HCT116 (cell line): ENCODE results near the gene TAF9B. TPM values are rescaled to one million over a fixed set of nuclear protein-coding genes. Genes with fewer than 3 reads are reported as not detected.

Experiments
- ATAC-seq: fragments of 200-7000 bp; cut with Tn5 transposase; 2 replicates; pipeline ENCODE4 v1.9.1; 2020; ENCODE audit warnings: mild to moderate bottlenecking, moderate library complexity
- BruUV-seq: library from RNA; stranded (reverse); fragments of 400-500 nt; replicated peaks from 2 replicates; lab custom pipeline; 2021; lab: Mats Ljungman, UMichigan
- CTCF ChIA-PET: fragments of 300-600 bp; sonication (Branson Sonifier 250); formaldehyde crosslinking; loops from one replicate; lab custom pipeline; 2021; ENCODE audit warnings: antibody characterized with exemption; lab: Charles Lee
- POLR2A ChIA-PET: fragments of 300-600, 350-600 bp; sonication (Branson Sonifier 250); formaldehyde crosslinking; loops from one replicate; lab custom pipeline; 2021; ENCODE audit warnings: antibody characterized with exemption; lab: Charles Lee
- RAD21 ChIA-PET, 2 experiments: fragments of 300-600 bp; sonication (Branson Sonifier 250); formaldehyde crosslinking; loops; one replicate each; lab custom pipeline; 2023; ENCODE audit warnings: low total read pairs in 2 of 2; ENCODE audit not compliant: uncharacterized antibody in 2 of 2, unreplicated experiment in 2 of 2, low non-redundant PET in 1 of 2; lab: Charles Lee
- DNase-seq: peaks from one replicate; pipeline ENCODE4 v3.0.0-alpha.2; 2010; ENCODE audit warnings: low read depth, low spot score
- H2AFZ ChIP-seq: fragments of 200-600 bp; shearing (Covaris generic), sonication (generic); 2 replicates; pipeline ENCODE4 v1.6.1; 2017; ENCODE audit warnings: low read depth, mixed run types, mixed read lengths, antibody characterized with exemption, low read length; ENCODE audit not compliant: poor library complexity, severe bottlenecking
- H3K27ac ChIP-seq: 2 replicates; pipeline ENCODE4 v1.5.1; 2012; ENCODE audit warnings: low read depth, low read length
- H3K27me3 ChIP-seq: fragments of 200-600 bp; sonication (generic); 2 replicates; pipeline ENCODE4 v1.6.1; 2016; ENCODE audit warnings: mixed run types, low read length, mixed read lengths; ENCODE audit not compliant: insufficient read depth
- H3K36me3 ChIP-seq, 2 experiments: fragments of 200-500 bp in 1 of 2; fragments of 200-600 bp in 1 of 2; sonication (Bioruptor generic) in 1 of 2; sonication (generic) in 1 of 2; 2 replicates each; pipeline versions ENCODE4 v1.5.1 to v1.6.1; 2014 to 2016; ENCODE audit warnings: low read length in 2 of 2, inconsistent platforms in 1 of 2, mixed read lengths in 1 of 2, mixed run types in 1 of 2; ENCODE audit not compliant: insufficient read depth in 2 of 2, control insufficient read depth in 1 of 2
- H3K4me1 ChIP-seq, 2 experiments: fragments of 200-600 bp in 1 of 2; sonication (generic) in 1 of 2; 2 replicates each; pipeline versions ENCODE4 v1.5.1 to v1.6.1; 2012 to 2017; ENCODE audit warnings: low read length in 2 of 2, inconsistent platforms in 1 of 2, mild to moderate bottlenecking in 1 of 2, mixed read lengths in 1 of 2, mixed run types in 1 of 2, moderate library complexity in 1 of 2; ENCODE audit not compliant: insufficient read depth in 2 of 2, control insufficient read depth in 1 of 2
- H3K4me2 ChIP-seq: fragments of 200-600 bp; sonication (generic); 2 replicates; pipeline ENCODE4 v1.6.1; 2017; ENCODE audit warnings: mixed run types, low read length, mixed read lengths
- H3K4me3 ChIP-seq, 2 experiments: fragments of 200-600 bp in 1 of 2; sonication (generic) in 1 of 2; replicated peaks in 1 of 2; 2 replicates each; pipeline ENCODE4 v1.5.1; 2011 to 2016; ENCODE audit warnings: low read length in 2 of 2, control low read depth in 1 of 2, low read depth in 1 of 2, mild to moderate bottlenecking in 1 of 2, mixed read lengths in 1 of 2, mixed run types in 1 of 2
- H3K79me2 ChIP-seq: fragments of 200-600 bp; sonication (generic); 2 replicates; pipeline ENCODE4 v1.6.1; 2017; ENCODE audit warnings: mild to moderate bottlenecking, mixed run types, low read length, moderate library complexity, mixed read lengths; ENCODE audit not compliant: insufficient read depth
- H3K9ac ChIP-seq: fragments of 200-600 bp; sonication (generic); 2 replicates; pipeline ENCODE4 v1.6.1; 2016; ENCODE audit warnings: low read length, mixed read lengths
- H3K9me2 ChIP-seq: fragments of 200-600 bp; sonication (generic), shearing (Covaris generic); 2 replicates; pipeline ENCODE4 v1.6.1; 2017; ENCODE audit warnings: mixed run types, mild to moderate bottlenecking, moderate library complexity; ENCODE audit not compliant: insufficient read depth
- H3K9me3 ChIP-seq, 2 experiments: fragments of 200-500 bp in 1 of 2; fragments of 200-600 bp in 1 of 2; sonication (Bioruptor generic) in 1 of 2; sonication (generic) in 1 of 2; 2 replicates each; pipeline ENCODE4 v1.6.1; 2014 to 2017; ENCODE audit warnings: low read length in 2 of 2, mixed read lengths in 2 of 2, inconsistent platforms in 1 of 2, low read depth in 1 of 2, mild to moderate bottlenecking in 1 of 2, mixed run types in 1 of 2, moderate library complexity in 1 of 2; ENCODE audit not compliant: control insufficient read depth in 1 of 2, insufficient read depth in 1 of 2
- H4K20me1 ChIP-seq: fragments of 200-600 bp; sonication (generic), shearing (Covaris generic); 2 replicates; pipeline ENCODE4 v1.6.1; 2017; ENCODE audit warnings: mixed run types, mild to moderate bottlenecking, moderate library complexity; ENCODE audit not compliant: insufficient read depth
- ELF1 ChIP-seq: IDR thresholded peaks from 2 replicates; pipeline ENCODE4 v1.6.1; 2012; ENCODE audit warnings: low read depth, borderline replicate concordance
- POLR2AphosphoS5 ChIP-seq: IDR thresholded peaks from 2 replicates; pipeline ENCODE4 v1.6.1; 2011; ENCODE audit warnings: mild to moderate bottlenecking, low read depth, low read length, moderate library complexity
- SRF ChIP-seq: IDR thresholded peaks from 2 replicates; pipeline ENCODE4 v1.6.1; 2012; ENCODE audit warnings: low read depth
- intact Hi-C: fragments of 100-400 bp; cut with micrococcal nuclease; formaldehyde crosslinking; loops from 2 replicates; pipeline ENCODE4 v1.10.0; 2022
- total RNA-seq: library from RNA; stranded (reverse); gene quantifications from one replicate; pipeline ENCODE4 v1.2.1, GENCODE V29; 2021; ENCODE audit not compliant: unreplicated experiment
- TF ChIP-seq, protein P1 (sequence below): IDR thresholded peaks from 2 replicates; pipeline ENCODE4 v1.6.1; 2012
- TF ChIP-seq, protein P2 (sequence below): IDR thresholded peaks from 2 replicates; pipeline ENCODE4 v1.6.1; 2012; ENCODE audit warnings: low read depth
- TF ChIP-seq, protein P3 (sequence below): IDR thresholded peaks from 2 replicates; pipeline ENCODE4 v1.6.1; 2011; ENCODE audit warnings: mild to moderate bottlenecking, low read length, moderate library complexity; ENCODE audit not compliant: insufficient replicate concordance; ENCODE audit errors: extremely low read depth

Gene TAF9B
- total RNA-seq, 1 experiment from 2014 or later = 16.2 TPM

DNA sequence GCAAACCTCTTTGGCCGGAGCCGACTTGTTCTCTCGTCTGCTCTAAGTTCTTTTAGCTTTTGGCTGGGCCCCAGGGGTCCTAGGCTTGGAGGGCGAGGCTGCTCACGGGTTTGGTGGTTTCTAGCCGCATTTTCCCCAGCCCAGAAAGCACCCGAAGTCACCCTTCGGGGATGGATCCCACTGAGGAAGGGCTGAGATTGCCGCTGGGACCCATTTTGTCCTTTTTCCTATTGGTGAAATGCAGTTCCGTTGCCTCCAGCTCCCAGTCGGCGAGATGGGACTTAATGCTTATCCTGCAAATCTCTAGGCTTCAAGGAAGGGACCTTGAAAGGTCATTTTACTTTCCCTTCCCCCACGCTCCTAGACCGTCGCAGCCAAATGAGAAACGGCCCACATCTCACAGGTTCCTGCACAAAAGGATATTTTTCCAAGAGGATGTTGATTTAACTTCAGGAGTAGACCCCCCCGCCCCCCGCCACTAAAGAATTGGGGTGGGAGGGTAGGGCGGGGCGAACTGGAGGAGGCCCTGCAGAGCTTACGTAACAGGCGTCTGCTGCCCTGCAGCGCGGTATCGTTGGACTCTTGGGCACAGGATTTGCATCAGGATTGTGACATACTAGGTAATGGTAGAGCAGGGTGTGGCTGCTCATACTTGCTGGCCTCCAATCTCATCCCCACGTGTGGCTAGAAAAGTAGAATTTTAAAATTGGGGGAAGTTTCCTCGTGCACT, 34.8 kb downstream of the TAF9B start:
- Histone ChIP-seq H3K27ac (peak overlapping the region; percentile 88), H3K27me3 (no peaks in the 10 kb centered on the region), H3K4me1 (peaks cover 8 to 35% of the 10 kb centered on the region in 2 experiments; a peak in 3 of 4 replicates), H3K4me2 (peak overlapping the region; percentile 82), H3K9me2 (no peaks in the 10 kb centered on the region), H2AFZ (no peak overlapping the region), H3K4me3 (peak overlapping the region; percentile 90 to 91), H4K20me1 (peaks cover 25% of the 10 kb centered on the region), H3K36me3 (peaks cover 8 to 16% of the 10 kb centered on the region in 2 experiments; a peak in 3 of 4 replicates), H3K79me2 (peaks cover 56% of the 10 kb centered on the region), H3K9ac (peak overlapping the region; percentile 97), H3K9me3 (no peaks in the 10 kb centered on the region)
- ATAC-seq (no peak), DNase-seq (no peak)
- CTCF ChIA-PET = no interaction called here
- BruUV-seq = TSS peak; percentile 47
- POLR2A ChIA-PET = interaction anchor here (1.1 kb wide), 1 partner anchor 15 kb away, joined by 3 read pairs; no protein-coding TSS in a partner anchor
- RAD21 ChIA-PET = no interaction called here
- TF ChIP-seq, protein P1, sequence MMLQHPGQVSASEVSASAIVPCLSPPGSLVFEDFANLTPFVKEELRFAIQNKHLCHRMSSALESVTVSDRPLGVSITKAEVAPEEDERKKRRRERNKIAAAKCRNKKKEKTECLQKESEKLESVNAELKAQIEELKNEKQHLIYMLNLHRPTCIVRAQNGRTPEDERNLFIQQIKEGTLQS = no peak
- 0 out of 2 replicates have a peak, but pooled peaks have one; percentile 11 for TF ChIP-seq POLR2AphosphoS5
- TF ChIP-seq, protein P2, sequence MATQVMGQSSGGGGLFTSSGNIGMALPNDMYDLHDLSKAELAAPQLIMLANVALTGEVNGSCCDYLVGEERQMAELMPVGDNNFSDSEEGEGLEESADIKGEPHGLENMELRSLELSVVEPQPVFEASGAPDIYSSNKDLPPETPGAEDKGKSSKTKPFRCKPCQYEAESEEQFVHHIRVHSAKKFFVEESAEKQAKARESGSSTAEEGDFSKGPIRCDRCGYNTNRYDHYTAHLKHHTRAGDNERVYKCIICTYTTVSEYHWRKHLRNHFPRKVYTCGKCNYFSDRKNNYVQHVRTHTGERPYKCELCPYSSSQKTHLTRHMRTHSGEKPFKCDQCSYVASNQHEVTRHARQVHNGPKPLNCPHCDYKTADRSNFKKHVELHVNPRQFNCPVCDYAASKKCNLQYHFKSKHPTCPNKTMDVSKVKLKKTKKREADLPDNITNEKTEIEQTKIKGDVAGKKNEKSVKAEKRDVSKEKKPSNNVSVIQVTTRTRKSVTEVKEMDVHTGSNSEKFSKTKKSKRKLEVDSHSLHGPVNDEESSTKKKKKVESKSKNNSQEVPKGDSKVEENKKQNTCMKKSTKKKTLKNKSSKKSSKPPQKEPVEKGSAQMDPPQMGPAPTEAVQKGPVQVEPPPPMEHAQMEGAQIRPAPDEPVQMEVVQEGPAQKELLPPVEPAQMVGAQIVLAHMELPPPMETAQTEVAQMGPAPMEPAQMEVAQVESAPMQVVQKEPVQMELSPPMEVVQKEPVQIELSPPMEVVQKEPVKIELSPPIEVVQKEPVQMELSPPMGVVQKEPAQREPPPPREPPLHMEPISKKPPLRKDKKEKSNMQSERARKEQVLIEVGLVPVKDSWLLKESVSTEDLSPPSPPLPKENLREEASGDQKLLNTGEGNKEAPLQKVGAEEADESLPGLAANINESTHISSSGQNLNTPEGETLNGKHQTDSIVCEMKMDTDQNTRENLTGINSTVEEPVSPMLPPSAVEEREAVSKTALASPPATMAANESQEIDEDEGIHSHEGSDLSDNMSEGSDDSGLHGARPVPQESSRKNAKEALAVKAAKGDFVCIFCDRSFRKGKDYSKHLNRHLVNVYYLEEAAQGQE = no peak
- no peak for TF ChIP-seq ELF1
- no peak for TF ChIP-seq SRF
- TF ChIP-seq, protein P3, sequence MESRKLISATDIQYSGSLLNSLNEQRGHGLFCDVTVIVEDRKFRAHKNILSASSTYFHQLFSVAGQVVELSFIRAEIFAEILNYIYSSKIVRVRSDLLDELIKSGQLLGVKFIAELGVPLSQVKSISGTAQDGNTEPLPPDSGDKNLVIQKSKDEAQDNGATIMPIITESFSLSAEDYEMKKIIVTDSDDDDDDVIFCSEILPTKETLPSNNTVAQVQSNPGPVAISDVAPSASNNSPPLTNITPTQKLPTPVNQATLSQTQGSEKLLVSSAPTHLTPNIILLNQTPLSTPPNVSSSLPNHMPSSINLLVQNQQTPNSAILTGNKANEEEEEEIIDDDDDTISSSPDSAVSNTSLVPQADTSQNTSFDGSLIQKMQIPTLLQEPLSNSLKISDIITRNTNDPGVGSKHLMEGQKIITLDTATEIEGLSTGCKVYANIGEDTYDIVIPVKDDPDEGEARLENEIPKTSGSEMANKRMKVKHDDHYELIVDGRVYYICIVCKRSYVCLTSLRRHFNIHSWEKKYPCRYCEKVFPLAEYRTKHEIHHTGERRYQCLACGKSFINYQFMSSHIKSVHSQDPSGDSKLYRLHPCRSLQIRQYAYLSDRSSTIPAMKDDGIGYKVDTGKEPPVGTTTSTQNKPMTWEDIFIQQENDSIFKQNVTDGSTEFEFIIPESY = no peak
- intact Hi-C loops = loop anchor here (5.0 kb wide), 1 partner anchor 207 kb away; the partner anchor contains the start of genes COX7B and MAGT1
